IPS DF 19.7 (cell line): ENCODE data around the gene PSMB7.

Experiments
- DNase-seq: peaks from one replicate; pipeline ENCODE4 v3.0.0-alpha.2; 2013; ENCODE audit warnings: low read depth, low spot score

PSMB7 gene

DNA sequence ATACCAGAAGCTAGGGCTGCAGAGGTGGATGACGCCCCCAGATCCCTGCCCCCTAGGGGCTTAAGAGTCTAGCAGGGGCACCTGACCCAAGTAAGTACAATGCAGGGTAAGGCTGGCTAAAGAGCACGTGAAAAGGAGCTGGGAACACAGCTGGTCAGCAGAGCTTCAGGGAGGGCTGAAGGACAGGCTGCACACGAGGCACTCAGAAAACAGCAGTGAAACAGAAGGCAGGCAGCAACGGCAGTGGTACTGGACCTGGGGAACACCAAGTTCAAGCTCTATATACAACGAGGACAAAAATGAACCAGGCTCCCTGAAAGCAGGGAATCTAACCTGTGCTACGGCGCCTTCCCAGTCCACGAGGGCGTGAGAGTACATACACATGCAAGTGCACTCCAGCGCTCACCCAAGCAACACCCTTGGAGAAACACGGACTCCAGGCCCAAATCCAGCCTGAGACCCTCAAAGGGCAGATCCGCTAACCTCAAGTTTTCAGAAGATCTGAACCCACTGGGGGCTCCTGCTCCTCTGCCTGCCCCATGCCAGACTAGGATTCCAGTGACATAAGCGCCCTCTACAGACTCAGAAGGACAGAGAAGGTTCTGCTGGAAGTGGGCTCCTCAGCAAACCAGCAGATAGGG is 57.4 kb downstream of the PSMB7 start:
- DNase-seq: no peak

DNA sequence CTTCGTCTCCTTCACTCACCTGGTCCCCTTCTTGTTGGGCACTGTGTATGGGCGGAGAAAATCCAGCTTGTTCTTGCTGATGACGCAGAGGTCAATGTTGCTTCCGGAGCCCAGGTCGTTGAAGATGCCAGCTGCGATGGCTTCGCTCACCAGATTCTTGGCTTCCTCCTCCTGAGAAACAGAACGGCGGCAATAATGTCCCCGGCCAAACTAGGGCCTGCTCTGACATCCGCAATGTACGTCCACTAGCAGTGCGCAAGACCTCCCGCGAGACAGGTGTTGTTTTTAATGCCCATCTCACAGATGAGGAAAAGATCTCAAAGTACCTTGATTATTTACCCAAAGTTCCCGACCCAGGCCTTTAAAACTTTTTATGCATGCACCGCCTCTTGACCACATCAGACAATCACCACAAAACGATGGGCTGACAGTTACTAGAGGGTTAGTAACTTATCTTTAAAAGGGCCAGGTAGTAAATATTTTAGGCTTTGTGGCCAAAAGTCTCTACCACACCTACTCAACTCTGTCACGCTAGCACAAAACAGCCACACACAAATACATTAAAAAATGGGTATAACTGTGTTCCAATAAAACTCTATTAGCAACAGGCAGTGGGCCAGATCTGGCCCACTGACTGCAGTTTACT is 58.4 kb downstream of the PSMB7 start:
- no peak for DNase-seq

DNA sequence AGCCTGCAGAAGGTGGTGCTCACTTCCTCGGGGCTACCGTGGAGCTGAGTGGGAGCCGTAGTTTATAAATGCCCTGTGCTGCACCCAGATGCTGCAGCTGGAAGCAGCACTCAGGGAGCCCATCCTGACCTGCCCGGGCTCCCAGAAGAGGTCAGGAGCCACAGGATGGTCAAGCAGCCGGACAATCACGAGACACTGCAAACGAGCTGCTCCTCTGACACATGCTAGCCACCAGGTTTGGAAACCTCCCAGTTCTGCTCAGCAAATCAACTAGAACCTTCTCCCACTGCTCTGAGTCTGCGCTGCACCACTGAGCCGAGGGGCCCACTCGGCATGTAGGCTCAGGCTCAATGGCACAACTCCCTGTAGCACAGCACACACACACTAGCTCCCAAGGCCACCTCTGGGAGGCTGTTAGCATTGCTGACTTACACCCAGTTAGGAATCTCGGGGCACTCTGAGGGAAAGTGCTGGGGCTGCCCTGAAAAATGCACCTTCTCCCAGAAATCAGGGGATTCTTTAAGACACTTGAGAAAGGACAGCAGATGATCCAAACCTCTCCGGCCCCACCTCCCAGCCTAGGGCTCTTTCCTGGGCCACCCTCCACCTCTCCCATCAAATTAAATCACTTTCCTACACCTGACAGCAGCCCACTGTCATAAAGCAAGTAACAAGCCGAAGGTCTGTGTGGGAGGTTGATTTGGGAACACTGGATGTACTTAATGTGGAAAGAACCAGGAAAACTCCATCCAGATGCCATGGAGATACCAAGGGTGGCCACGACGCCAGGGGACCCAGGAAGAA is 59.1 kb downstream of the PSMB7 start:
- DNase-seq: no peak

DNA sequence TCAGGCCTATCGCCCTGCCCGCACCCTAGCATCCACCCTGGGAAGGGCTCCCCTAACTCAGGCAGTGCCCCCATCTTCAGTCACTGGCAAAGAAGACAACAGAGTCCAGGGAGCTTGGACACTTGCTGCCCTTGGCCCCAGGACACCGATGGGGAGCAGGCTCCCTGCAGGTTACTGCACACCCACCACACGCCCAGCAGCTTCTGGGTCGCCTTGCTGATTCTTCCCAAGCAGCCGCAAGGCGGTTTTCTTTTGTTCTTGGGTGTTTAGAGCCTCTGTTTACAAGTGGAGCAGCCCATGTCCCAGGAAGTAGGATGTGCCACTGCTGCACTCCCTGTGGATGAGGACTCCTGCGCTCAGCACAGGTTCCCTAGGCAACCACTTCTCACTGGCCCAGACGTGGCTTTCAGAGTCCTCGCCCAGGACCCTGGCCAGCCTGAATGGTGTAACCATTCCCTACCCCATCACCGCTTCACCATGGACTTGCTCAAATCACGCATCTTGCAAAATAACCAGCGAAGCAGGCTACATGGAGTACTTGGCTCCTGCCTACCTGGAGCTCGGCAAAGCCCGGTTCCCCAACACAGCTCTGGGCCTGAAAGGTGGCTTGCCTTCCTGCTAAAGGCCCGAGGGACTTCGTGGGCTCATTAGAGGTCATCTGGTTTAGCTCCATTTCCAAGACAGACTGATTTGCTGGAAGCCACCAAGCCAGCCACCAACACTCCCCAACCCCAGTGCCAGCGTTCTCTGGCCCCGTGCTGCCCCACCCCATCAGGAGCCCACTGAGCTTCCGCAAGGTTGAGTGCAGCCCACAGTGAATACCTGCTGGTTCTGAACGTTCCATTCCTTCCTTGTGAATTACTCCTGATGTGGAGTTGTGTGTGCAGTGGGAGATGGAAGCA is 60.0 kb downstream of the PSMB7 start:
- no peak for DNase-seq

DNA sequence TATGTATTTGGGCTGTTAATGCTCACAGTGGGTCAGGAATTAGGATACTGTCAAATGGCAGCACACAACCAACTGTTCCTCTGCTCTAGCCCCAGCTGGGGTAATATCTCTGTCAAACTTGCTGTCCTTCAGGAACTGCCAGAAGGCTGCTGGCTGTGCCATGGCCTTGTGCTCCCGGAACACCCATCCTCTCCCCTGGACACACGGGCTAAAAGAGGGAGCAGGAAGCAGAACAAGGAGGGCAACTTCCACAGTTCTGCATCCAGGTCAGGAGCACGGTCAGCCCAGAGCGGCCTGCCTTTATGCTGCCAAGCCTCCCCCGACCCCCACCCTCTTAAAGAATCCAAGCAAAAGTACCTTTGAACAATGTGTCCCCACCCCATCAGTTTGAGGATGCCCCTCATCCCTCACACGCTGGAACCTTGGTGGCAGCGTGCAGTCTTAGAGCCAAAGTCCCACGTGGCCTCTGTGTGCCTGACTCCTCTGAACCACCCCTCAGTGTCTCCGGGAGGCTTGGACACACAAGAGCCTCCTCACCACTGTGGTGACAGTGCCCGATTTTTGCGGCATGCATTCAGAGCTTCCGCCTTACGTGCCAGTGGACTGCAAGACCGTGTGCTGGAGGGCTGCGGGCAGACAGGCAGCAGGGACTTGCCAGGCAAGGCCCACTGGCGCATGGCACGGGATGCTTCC is 60.8 kb downstream of the PSMB7 start:
- no peak for DNase-seq

DNA sequence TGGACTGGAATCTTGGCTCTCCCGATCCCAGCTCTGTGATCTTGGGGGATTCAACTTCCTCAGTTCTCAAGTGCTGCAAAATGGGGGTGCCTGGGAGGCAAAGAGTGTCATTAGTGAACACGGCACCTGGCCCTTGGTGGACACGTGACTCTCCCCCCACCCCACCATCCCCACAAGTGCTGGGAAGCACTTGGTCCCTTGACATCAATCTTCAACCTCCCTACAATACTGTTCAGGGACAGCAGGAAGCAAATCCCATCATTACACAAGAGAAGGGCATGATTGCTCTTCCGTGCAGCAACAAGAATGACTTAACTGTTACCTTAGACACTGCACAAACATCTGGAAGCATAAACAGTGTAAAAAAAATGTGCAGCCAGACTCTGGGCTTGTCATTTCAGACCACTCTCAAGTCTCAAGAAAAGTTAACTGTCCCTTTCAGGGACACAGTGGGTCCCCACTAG is 61.4 kb downstream of the PSMB7 start:
- DNase-seq: no peak

DNA sequence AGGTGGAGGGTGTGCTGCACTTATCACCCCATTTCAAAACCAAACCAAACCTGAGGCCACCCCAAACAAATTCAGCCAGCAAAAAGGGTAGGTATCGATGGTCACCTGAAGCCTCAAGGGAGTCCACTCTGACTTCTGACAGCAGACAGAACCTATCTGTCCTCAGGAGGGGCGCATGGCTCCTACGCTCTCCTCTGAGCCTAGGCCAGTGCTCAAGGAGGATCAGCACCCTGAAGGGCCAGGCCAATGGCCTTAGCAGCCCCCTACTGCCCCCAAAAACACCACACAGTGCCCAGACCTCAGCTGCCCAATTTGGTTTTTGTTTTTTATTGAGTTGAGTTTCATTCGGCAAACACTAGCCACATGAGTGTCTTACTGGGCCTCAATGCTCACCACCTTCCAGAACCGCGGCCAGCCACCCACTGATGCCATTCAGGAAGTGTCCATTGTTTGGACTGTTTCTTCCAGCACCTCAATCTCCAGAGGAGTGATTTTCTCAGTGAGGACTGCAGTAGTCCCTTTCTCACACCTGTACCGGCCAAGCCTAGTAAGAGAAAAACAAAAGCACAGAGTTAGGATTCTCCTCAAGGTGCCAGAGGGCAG is 62.0 kb downstream of the PSMB7 start:
- no peak for DNase-seq

DNA sequence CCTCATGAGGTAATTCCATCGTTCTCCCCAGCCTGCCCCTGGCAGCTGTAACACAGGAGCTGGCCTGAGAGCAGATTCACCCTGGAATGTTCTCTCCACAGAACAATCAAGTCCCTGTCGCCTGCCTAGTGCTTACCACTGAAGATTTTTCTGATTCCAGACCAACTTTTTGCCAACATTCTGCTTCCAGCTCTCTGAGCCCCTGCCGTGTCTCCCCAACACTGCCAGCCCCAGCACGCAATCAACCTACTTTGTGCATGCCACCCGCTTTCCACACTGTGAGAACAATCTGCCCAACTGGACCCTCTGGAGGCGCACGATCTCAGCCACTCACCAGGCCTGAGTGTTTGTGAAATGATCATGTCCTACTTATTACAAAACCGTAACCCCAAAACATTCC is 62.6 kb downstream of the PSMB7 start:
- no peak for DNase-seq

DNA sequence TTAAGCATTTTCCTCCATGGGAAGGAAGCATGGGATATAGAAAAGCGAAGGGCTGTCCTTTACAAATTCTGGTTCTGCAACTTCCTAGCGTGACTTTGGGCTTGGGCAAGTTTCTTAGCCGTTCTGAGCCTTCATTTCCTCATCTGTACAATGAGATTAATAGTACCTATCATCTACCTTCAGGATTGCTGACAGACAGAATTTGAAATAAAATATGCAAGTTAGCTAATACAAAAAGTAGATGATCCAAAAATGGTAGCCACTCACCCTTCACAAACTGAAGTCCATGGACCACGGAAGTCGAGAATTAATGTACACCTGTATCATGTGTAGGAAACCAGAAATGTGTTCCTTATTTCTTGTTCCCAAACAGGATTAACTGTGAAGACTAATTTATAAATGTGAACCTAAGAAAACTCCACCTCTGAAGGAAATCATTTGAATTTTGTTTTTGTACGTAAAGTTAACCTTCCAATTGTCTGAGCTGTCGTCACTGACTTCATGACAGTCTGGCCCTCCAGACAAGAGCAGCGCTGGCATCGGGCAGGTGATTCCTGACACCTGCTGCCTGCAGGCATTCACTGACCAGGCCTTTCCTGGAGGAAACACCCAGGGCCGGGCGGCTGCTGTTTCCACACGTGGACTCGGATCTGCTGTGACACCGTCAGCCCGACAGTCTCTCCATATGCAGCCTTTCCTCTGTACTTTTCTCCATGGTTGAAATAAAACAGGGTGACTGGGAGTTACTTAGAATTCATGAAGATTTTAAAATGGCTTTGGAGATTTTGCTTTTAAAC is 63.4 kb downstream of the PSMB7 start:
- no peak for DNase-seq

DNA sequence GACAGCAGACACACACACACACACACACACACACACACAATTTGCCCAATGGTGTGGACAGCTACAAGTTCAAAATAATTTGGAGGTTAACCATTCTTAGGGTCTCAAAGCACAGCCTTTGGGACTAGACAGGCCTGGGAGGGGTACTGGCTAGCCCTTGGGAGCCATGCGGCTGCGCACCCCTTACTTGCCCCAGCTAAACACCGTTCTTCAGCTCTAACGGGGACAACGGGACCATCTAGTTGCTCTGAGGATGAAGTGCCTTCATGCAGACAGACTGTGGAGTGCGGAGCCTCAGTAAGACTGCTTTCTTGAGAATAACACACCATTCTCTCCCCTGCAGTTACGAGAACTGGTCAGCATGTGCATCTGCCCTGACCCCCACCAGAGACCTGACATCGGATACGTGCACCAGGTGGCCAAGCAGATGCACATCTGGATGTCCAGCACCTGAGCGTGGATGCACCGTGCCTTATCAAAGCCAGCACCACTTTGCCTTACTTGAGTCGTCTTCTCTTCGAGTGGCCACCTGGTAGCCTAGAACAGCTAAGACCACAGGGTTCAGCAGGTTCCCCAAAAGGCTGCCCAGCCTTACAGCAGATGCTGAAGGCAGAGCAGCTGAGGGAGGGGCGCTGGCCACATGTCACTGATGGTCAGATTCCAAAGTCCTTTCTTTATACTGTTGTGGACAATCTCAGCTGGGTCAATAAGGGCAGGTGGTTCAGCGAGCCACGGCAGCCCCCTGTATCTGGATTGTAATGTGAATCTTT is 64.6 kb downstream of the PSMB7 start:
- DNase-seq: no peak

DNA sequence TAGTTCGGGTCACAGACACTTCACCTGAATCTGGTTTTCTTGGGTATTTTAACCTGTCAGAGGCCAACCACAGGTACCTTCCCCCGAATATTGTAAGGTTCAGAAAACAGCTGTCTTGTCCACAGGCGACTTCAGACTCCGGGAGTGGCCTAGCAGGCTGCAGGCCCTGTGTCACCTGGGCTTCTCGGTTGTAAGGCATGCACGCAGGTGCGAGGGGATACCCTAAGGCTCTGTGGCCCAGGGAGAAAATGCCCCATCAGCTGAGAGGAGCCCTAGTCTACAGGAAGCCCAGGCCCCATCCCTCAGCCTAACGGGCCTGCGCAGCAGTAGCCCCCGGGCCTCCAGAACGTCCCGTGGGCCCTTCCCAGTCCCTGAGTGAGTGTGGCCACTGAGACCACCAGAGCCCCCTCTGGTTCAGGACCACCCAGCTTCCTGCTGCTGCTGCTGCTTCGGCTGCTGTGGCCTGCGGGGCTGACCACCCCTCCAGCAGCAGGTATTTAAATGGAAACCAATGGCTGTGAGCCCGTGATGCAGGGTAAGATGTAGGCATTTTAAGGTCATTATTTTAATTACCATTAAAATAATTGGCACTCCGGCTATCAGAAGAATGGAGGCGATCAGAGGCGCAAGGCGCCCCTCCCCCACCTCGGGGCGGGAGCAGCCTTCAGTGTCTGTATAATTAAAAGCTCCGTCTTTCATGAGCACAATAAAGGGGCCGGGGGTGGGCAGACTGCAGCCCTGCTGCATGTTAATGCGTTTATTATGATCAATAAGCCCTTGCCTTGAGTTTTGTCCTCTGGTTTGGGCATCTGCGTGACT is 65.4 kb downstream of the PSMB7 start:
- no peak for DNase-seq

DNA sequence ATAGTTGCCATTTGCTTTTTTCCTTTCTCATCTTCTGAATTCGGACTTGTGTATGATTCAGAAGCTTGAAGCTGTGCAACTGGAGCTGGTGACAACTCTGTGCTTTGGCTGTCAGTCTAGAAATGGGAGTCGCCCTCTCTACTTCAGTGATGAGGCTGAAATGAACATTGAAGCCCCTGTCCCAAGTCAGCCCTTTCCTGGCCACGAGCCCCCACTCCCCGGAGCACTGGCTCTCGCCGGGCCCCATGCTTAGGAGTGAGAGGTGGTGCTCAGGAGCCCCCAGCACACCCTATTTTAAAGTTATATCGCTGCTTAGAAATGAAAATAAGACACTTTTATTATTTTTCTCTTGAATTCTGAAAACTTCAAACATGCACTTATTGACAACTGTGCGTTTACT is 66.0 kb downstream of the PSMB7 start:
- no peak for DNase-seq

DNA sequence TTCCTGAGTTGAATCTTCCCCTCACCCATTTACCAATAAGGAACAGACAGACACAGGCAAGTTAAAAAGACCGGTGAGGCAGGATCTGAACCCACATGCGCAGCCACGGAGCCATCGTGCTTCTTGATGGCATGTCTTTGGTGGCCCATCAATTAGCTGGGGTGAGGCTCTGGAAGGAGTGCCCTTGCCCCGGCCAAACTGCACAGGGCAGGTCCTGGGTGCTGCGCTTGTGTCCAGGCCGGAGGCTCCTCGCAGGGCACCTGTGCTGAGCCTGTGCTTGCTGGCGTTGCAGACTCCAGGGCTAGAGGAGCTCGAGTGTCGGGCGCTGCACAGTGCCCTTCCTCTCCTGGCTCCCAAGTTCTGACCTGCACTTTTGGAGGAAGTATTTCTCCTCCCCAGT is 66.4 kb downstream of the PSMB7 start:
- no peak for DNase-seq

DNA sequence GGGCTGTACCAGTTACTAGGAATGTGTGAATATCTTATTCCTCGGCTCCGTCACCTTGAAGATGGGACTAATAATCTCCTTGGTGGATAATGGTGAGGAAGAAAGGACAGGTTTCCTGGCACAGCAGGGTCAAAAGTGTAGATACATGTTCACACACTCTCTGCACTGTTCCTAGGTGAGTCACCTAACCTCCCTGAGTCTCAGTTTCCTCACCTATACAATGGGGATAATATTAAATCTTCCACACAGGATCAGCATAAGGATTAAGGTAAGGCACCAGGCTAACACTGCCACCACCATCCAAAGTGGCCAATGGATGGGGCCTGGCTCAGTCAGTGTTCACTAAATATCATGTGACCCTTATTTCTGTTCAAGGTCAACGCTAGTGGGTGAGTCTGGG is 66.9 kb downstream of the PSMB7 start:
- no peak for DNase-seq

DNA sequence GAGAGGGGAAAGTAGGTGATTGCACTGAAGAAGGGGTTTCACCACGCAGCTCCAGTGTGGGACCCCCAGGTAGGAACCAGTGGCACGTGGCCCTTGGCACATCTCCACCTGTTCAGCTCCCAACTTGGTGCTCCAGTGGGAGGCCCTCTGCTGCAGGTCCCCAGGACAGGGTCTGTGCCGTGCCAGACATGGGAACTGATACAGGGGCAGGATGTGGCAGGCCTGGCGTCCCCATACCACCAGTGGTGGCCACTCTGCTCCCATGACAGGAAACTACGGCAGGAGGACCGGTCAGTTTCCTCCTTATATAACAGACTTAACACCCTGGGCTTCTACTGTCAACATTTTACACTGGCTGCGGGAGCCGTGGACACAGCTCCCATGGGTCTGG is 67.3 kb downstream of the PSMB7 start:
- DNase-seq: no peak

DNA sequence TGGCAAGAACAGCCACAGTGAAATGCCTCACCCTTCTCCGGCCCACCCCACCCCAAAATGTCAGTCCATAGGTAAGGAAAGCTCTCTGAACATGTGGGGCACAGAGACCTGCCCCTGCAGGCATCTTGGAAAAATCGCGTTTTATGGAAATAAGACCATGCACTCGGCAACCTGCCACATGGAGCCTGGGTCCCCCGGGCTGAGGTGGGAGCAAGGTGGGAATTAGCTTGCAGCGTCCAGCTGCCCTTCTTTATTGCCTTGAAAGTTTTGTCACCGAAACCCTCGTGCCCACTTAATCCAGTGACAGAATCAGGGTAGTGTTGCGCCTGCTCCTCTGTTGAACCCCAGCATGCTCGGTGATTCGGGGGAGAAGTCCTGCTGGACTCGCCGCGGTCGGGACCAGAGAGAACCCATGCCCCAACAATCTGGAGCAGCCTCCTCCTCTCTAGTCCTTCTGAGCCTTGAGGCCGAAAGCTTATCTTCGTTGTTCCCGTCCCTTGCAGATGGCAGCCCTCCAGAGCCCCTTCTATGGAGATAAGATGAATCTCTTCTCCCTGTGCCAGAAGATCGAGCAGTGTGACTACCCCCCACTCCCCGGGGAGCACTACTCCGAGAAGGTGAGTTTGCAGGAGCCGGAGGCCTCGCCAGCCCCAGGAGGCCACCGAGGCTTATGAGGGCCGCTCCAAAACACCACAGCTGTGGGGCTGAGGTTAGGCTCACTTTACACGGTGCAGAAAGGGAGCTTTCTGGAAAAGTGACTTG is 67.9 kb downstream of the PSMB7 start:
- no peak for DNase-seq

DNA sequence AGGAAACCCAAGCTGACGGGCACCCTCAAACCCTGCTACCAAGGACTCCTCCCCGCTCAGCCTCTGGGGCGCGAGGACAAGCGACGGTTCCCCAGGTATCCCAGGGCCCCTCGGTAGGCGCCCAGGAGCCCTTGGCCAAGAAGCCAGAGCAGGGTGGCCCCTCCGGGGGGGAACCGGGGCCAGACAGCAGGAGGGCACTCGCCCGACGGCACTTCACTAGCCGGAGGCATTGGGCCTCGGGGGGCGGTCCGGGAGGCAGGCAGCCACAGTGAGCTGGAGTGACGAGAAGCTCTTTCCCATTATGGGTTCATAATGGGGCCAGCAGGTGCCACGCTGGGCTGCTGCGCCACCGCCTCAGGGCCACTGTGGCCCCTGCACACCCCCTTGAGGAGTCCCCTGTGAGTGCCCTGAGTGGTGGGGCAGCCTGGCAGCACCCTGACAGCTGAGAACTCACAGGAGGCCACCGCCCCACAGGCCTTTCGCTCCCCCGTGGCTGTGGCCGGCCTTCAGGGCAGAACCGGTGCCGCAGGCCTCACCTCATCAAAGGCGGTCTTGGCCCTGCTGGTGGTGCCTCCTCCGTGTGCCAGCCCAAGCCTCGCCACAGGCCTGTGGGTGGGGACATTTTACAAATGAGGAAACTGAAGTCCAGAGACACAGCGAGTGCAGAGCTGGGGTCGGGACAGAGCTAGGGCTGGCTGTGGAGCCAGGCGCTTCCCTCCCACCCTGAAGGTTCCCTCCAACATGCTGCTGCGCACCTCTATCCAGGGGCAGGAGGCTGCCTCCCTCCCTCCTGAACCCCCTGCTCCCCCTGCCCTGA is 68.7 kb downstream of the PSMB7 start:
- DNase-seq: no peak
